Psoas muscle (tissue), 8 donors: ENCODE data around the gene LRRC56. TPM values are rescaled to one million over a fixed set of nuclear protein-coding genes. Genes with fewer than 3 reads are reported as not detected.
A peak's percentile ranks its signal among the peaks of the same experiment; 100 is the strongest.

Experiments
- ATAC-seq, 4 donors: fragments of 200-7000 bp; cut with Tn5 transposase; one replicate each; pipeline ENCODE4 v1.9.1; 2020; ENCODE audit warnings: moderate library complexity in 3 of 4, mild to moderate bottlenecking in 2 of 4
- DNase-seq, 2 donors: peaks; one replicate each; pipeline ENCODE4 v3.0.0-alpha.2; 2020
- H3K27ac ChIP-seq: fragments of 200-600 bp; one replicate; pipeline ENCODE4 v1.8.0; 2022
- H3K27me3 ChIP-seq, 3 donors: fragments of 200-600 bp in 1 of 3; one replicate each; pipeline versions ENCODE4 v1.6.1 to v1.8.0; 2013 to 2022; ENCODE audit warnings: low read length in 2 of 3, mild to moderate bottlenecking in 2 of 3, moderate library complexity in 1 of 3; ENCODE audit not compliant: insufficient read depth in 3 of 3
- H3K36me3 ChIP-seq, 2 donors: fragments of 200-600 bp in 1 of 2; one replicate each; pipeline versions ENCODE4 v1.6.1 to v1.8.0; 2013 to 2022; ENCODE audit warnings: low read depth in 1 of 2, mild to moderate bottlenecking in 1 of 2, moderate library complexity in 1 of 2; ENCODE audit not compliant: insufficient read depth in 1 of 2
- H3K4me1 ChIP-seq: fragments of 200-600 bp; one replicate; pipeline ENCODE4 v1.8.0; 2022
- H3K4me3 ChIP-seq: fragments of 200-600 bp; one replicate; pipeline ENCODE4 v1.8.0; 2022; ENCODE audit warnings: mild to moderate bottlenecking
- H3K9me3 ChIP-seq: fragments of 200-600 bp; one replicate; pipeline ENCODE4 v1.8.0; 2022
- CTCF ChIP-seq: fragments of 200-600 bp; IDR thresholded peaks from one replicate; pipeline ENCODE4 v1.8.0; 2022; ENCODE audit warnings: antibody characterized with exemption
- WGBS, 3 donors: extraction: QIAGEN DNeasy Blood & Tissue Kit; methylation state at CpG; one replicate each; pipeline versions ENCODE4 v1.1.6 to v1.1.7; 2013; 5-methylcytosine and 5-hydroxymethylcytosine counted together
- intact Hi-C, 2 donors: fragments of 100-400 bp; cut with DNase I; formaldehyde crosslinking; loops; one replicate each; pipeline versions ENCODE4 v1.11.0 to v1.14.2; 2022
- polyA plus RNA-seq, 3 donors: library from polyadenylated mRNA; stranded (reverse); fragments of 200-250 nt; gene quantifications; one replicate each; pipeline ENCODE4 v1.2.3, GENCODE V29; 2013
- total RNA-seq, 4 donors: library from RNA; stranded (reverse); fragmentation: NEBNext Ultra II Directional in 2 of 4; extraction: Animal tissue kit (Norgen Biotek cat#: 25700) in 2 of 4; gene quantifications; one replicate each; pipeline versions ENCODE4 v1.2.1 to v1.2.4, GENCODE V29; 2021 to 2023
- donor health status: healthy with polysubstance abuse.
- donor health status: DM: no; HTN: no; CAD: no; lungs with moderate emphysema.
- donor health status: Bipolar disorder and iron deficiency.
- donor health status: healthy.
- donor health status: DM: yes; HTN: yes; CAD: no.
- donor health status: DM: no; HTN: no; CAD: no.
- donor health status: DM: no; HTN: no; CAD: no.
- donor health status: DM: yes; HTN: yes; CAD: no.

The LRRC56 gene
- total and polyA plus RNA-seq, 7 donors, result 0.30 to 0.84 (median 0.54) TPM; not detected in 1

GRCh38 chr11:551131-551530, 13.8 kb downstream of the LRRC56 start:
- Histone ChIP-seq H3K4me1 (peaks cover 5% of the 10 kb centered on the region), H3K36me3 (no peaks in the 10 kb centered on the region), H3K9me3 (no peaks in the 10 kb centered on the region), H3K27me3 (peaks cover 0 to 45% (median 22%) of the 10 kb centered on the region in 3 donors), H3K4me3 (no peak overlapping the region), H3K27ac (no peak overlapping the region)
- no peak for TF ChIP-seq CTCF
- ATAC-seq (no peak), DNase-seq (peak in 1 of 2 donors; percentile 6)
- intact Hi-C loops, result no loop called here
- 83 to 87% (median 86%) methylated on average over 13 to 16 of the region's 16 CpGs for WGBS, 3 donors

- H3K27me3 ChIP-seq, result peaks cover 0 to 50% (median 26%) of the 10 kb centered on the region in 3 donors
These were observed 14.3 kb downstream of the LRRC56 start for GRCh38 chr11:551596-551995.

GRCh38 chr11:553083-553987, 16.0 kb downstream of the LRRC56 start:
- H3K27me3 ChIP-seq, result peaks cover 0 to 64% (median 36%) of the 10 kb centered on the region in 3 donors
- WGBS, 3 donors, result 80 to 86% (median 81%) methylated on average over 23 to 27 of the region's 27 CpGs
- DNase-seq, result no peak

More at GRCh38 chr11:551596-551995, 14.3 kb downstream of the LRRC56 start:
- no peak for DNase-seq
- no peak for ATAC-seq
- Histone ChIP-seq H3K4me1 (peaks cover 5% of the 10 kb centered on the region), H3K9me3 (no peaks in the 10 kb centered on the region), H3K27ac (no peak overlapping the region), H3K36me3 (no peaks in the 10 kb centered on the region), H3K4me3 (no peak overlapping the region)
- intact Hi-C loops, result no loop called here
- WGBS, 3 donors, result 74 to 80% (median 76%) methylated on average over 12 of the region's 12 CpGs
- TF ChIP-seq CTCF, result no peak

GRCh38 chr11:553988-554340, 16.6 kb downstream of the LRRC56 start:
- peak overlapping the region; percentile 49 for H3K4me3 ChIP-seq
- peaks cover 0 to 64% (median 36%) of the 10 kb centered on the region in 3 donors for H3K27me3 ChIP-seq
- TF ChIP-seq CTCF, result no peak
- WGBS, 3 donors, result 46 to 58% (median 57%) methylated on average over 10 to 11 of the region's 11 CpGs
- ATAC-seq, result peak in 2 of 4 donors; percentile 7 to 16
- H3K27ac ChIP-seq, result no peak overlapping the region
- H3K4me1 ChIP-seq, result peaks cover 5% of the 10 kb centered on the region
- no peaks in the 10 kb centered on the region for H3K9me3 ChIP-seq
- H3K36me3 ChIP-seq, result no peaks in the 10 kb centered on the region
- intact Hi-C loops, result loop anchor here (2.0 kb wide), 2 partner anchors 169 to 171 kb away; no protein-coding TSS in a partner anchor
- DNase-seq, result no peak

More at GRCh38 chr11:553083-553987, 16.0 kb downstream of the LRRC56 start:
- intact Hi-C loops, result no loop called here
- H3K4me3 ChIP-seq, result no peak overlapping the region
- no peak for ATAC-seq
- no peak for TF ChIP-seq CTCF
- peaks cover 5% of the 10 kb centered on the region for H3K4me1 ChIP-seq
- H3K36me3 ChIP-seq, result no peaks in the 10 kb centered on the region
- H3K27ac ChIP-seq, result no peak overlapping the region
- no peaks in the 10 kb centered on the region for H3K9me3 ChIP-seq
